Measurements from ENCODE around the gene PLEKHB2. TPM values are rescaled to one million over a fixed set of nuclear protein-coding genes. Genes with fewer than 3 reads are reported as not detected.
"Not testable (repeated sequence)": the region's sequence is repeated elsewhere in the genome, so short reads cannot be mapped to it uniquely, and the experiment has no call there.

The PLEKHB2 gene
- total and polyA plus RNA-seq, 9 of the 15 experiments (the other 6 are each of a cell fraction or from before 2014, with no cell fraction given) = 41.3 to 71.5 (median 50.2) TPM

- Histone ChIP-seq H3K4me3 (no peak overlapping the region), H2AFZ (ENCODE audit: low read depth, low read length) (no peak overlapping the region), H3K27ac (ENCODE audit: extremely low read depth, low read depth, low read length) (no peak overlapping the region), H3K9ac (ENCODE audit: insufficient read depth in 1 of 2, low read depth in 2 of 2, low read length in 2 of 2) (no peak overlapping the region), H3K36me3 (ENCODE audit: control insufficient read depth, insufficient read depth, low read length) (no peaks in the 10 kb centered on the region), H3K27me3 (ENCODE audit: control insufficient read depth in 2 of 2, insufficient read depth in 2 of 2, low read length in 2 of 2) (no peaks in the 10 kb centered on the region), H3K4me2 (ENCODE audit: insufficient read depth, low read length) (no peak overlapping the region), H3K9me3 (replicated peaks; ENCODE audit: control insufficient read depth, insufficient read depth, low read depth, low read length) (no peaks in the 10 kb centered on the region), H4K20me1 (replicated peaks; ENCODE audit: control insufficient read depth, insufficient read depth, low read length) (no peaks in the 10 kb centered on the region), H3K4me1 (replicated peaks in 1 of 2; ENCODE audit: control insufficient read depth in 2 of 2, insufficient read depth in 2 of 2, low read length in 2 of 2) (no peaks in the 10 kb centered on the region), H3K9me1 (ENCODE audit: control insufficient read depth, insufficient read depth, low read length) (no peaks in the 10 kb centered on the region), H3K79me2 (ENCODE audit: control insufficient read depth, insufficient read depth, low read length) (no peaks in the 10 kb centered on the region)
- WGBS (ENCODE audit: insufficient coverage, low coverage, missing lambda C conversion rate) = 17% methylated on average over 5 of the region's 5 CpGs
- BruUV-seq (replicated peaks) = no TSS peak
- POLR2A ChIA-PET = interaction anchor here (1.0 kb wide), 1 partner anchor 10 kb away, joined by 4 read pairs; no protein-coding TSS in a partner anchor
- DNase-seq (ENCODE audit: extremely low read depth in 1 of 4, low spot score in 3 of 4) (no peak), FAIRE-seq (no peak), ATAC-seq (no peak)
- CTCF ChIA-PET (ENCODE audit: low intra/inter-chr PET ratio) = no interaction called here
- TF ChIP-seq NFATC3 (IDR thresholded peaks at IDR 0.05) (no peak), ZNF583 (CRISPR knock-in tag; IDR thresholded peaks at IDR 0.05) (no peak), KHSRP (IDR thresholded peaks at IDR 0.05) (no peak)
- in situ Hi-C loops (cut with MboI) (no loop called here), intact Hi-C loops (cut with micrococcal nuclease) (no loop called here)
These were observed 63.4 kb downstream of the PLEKHB2 start for GRCh38 chr2:131168538-131168937.

GRCh38 chr2:131178050-131178449 lies 72.9 kb downstream of the PLEKHB2 start:
- H3K4me1 ChIP-seq (replicated peaks in 1 of 2; ENCODE audit: control insufficient read depth in 2 of 2, insufficient read depth in 2 of 2, low read length in 2 of 2); DNase-seq (ENCODE audit: extremely low read depth in 1 of 4, low spot score in 3 of 4); H3K4me3 ChIP-seq; H3K79me2 ChIP-seq (ENCODE audit: control insufficient read depth, insufficient read depth, low read length); H3K27me3 ChIP-seq (ENCODE audit: control insufficient read depth in 2 of 2, insufficient read depth in 2 of 2, low read length in 2 of 2); in situ Hi-C loops (cut with MboI); ATAC-seq; POLR2A ChIA-PET; BruUV-seq (replicated peaks); FAIRE-seq; H4K20me1 ChIP-seq (replicated peaks; ENCODE audit: control insufficient read depth, insufficient read depth, low read length); H3K9ac ChIP-seq (ENCODE audit: insufficient read depth in 1 of 2, low read depth in 2 of 2, low read length in 2 of 2); H3K4me2 ChIP-seq (ENCODE audit: insufficient read depth, low read length); intact Hi-C loops (cut with micrococcal nuclease); H3K9me3 ChIP-seq (replicated peaks; ENCODE audit: control insufficient read depth, insufficient read depth, low read depth, low read length); CTCF ChIA-PET (ENCODE audit: low intra/inter-chr PET ratio); H2AFZ ChIP-seq (ENCODE audit: low read depth, low read length); H3K36me3 ChIP-seq (ENCODE audit: control insufficient read depth, insufficient read depth, low read length); H3K9me1 ChIP-seq (ENCODE audit: control insufficient read depth, insufficient read depth, low read length); H3K27ac ChIP-seq (ENCODE audit: extremely low read depth, low read depth, low read length): not testable (repeated sequence)
- WGBS (ENCODE audit: insufficient coverage, low coverage, missing lambda C conversion rate) = 11% methylated on average over 10 of the region's 10 CpGs
- TF ChIP-seq RNF2 (IDR thresholded peaks at IDR 0.05) = 0 out of 2 replicates have a peak, but pooled peaks have one; percentile 22

- in situ Hi-C loops (cut with MboI); ATAC-seq; H3K4me1 ChIP-seq (replicated peaks in 1 of 2; ENCODE audit: control insufficient read depth in 2 of 2, insufficient read depth in 2 of 2, low read length in 2 of 2); H3K4me3 ChIP-seq; H3K9me3 ChIP-seq (replicated peaks; ENCODE audit: control insufficient read depth, insufficient read depth, low read depth, low read length); CTCF ChIA-PET (ENCODE audit: low intra/inter-chr PET ratio); H2AFZ ChIP-seq (ENCODE audit: low read depth, low read length); H3K9me1 ChIP-seq (ENCODE audit: control insufficient read depth, insufficient read depth, low read length); intact Hi-C loops (cut with micrococcal nuclease); DNase-seq (ENCODE audit: extremely low read depth in 1 of 4, low spot score in 3 of 4); BruUV-seq (replicated peaks); H3K9ac ChIP-seq (ENCODE audit: insufficient read depth in 1 of 2, low read depth in 2 of 2, low read length in 2 of 2); FAIRE-seq; H4K20me1 ChIP-seq (replicated peaks; ENCODE audit: control insufficient read depth, insufficient read depth, low read length); POLR2A ChIA-PET; H3K27ac ChIP-seq (ENCODE audit: extremely low read depth, low read depth, low read length); H3K79me2 ChIP-seq (ENCODE audit: control insufficient read depth, insufficient read depth, low read length); H3K27me3 ChIP-seq (ENCODE audit: control insufficient read depth in 2 of 2, insufficient read depth in 2 of 2, low read length in 2 of 2); H3K36me3 ChIP-seq (ENCODE audit: control insufficient read depth, insufficient read depth, low read length); H3K4me2 ChIP-seq (ENCODE audit: insufficient read depth, low read length): not testable (repeated sequence)
- 19% methylated on average over 15 of the region's 15 CpGs for WGBS (ENCODE audit: insufficient coverage, low coverage, missing lambda C conversion rate)
These were observed 73.7 kb downstream of the PLEKHB2 start for GRCh38 chr2:131178721-131179418.
